Spinal cord (tissue), 10 donors: ENCODE data around the gene PRKCH. TPM values are rescaled to one million over a fixed set of nuclear protein-coding genes. Genes with fewer than 3 reads are reported as not detected.

ENCODE experiments used
- DNase-seq, 6 donors: peaks; one replicate each; pipeline versions ENCODE4 v3.0.0 to v3.0.0-alpha.2; 2013 to 2015; ENCODE audit warnings: low spot score in 6 of 6, low read depth in 4 of 6
- H3K27ac ChIP-seq: one replicate; pipeline ENCODE4 v1.5.1; 2013; ENCODE audit warnings: low read depth, low read length, control low read depth
- H3K27me3 ChIP-seq: one replicate; pipeline ENCODE4 v1.6.1; 2013; ENCODE audit warnings: low read length; ENCODE audit not compliant: control insufficient read depth, insufficient read depth
- H3K36me3 ChIP-seq: one replicate; pipeline ENCODE4 v1.6.1; 2013; ENCODE audit warnings: low read length; ENCODE audit not compliant: control insufficient read depth, insufficient read depth
- H3K4me1 ChIP-seq: one replicate; pipeline ENCODE4 v1.6.1; 2013; ENCODE audit warnings: low read length; ENCODE audit not compliant: control insufficient read depth, insufficient read depth
- H3K4me3 ChIP-seq: one replicate; pipeline ENCODE4 v1.5.1; 2013; ENCODE audit warnings: low read depth, low read length, control low read depth
- H3K9me3 ChIP-seq: one replicate; pipeline ENCODE4 v1.6.1; 2013; ENCODE audit warnings: low read length; ENCODE audit not compliant: control insufficient read depth, insufficient read depth
- WGBS: methylation state at CpG from one replicate; pipeline ENCODE4 v1.1.5; 2013; ENCODE audit warnings: missing lambda C conversion rate; ENCODE audit not compliant: insufficient coverage; 5-methylcytosine and 5-hydroxymethylcytosine counted together
- polyA plus RNA-seq, 2 donors: library from polyadenylated mRNA; unstranded; fragments of 120-200 nt; gene quantifications; one replicate each; pipeline ENCODE4 v1.2.1, GENCODE V29; 2013; ENCODE audit not compliant: insufficient read length in 2 of 2
- total RNA-seq, 2 donors: library from RNA; depleted of rRNA in 1 of 2; stranded (reverse); fragments of 120-200 nt in 1 of 2; fragments of >200 nt in 1 of 2; gene quantifications; one replicate each; pipeline versions ENCODE4 v1.2.3 to v1.2.4, GENCODE V29; 2013 to 2014
- donor health status: healthy.

PRKCH gene
- total and polyA plus RNA-seq, 4 donors: 9.6 to 30.7 (median 15.5) TPM

- no peaks in the 10 kb centered on the region for H3K27me3 ChIP-seq
- H3K27ac ChIP-seq: no peak overlapping the region
- no peak for DNase-seq
- no peaks in the 10 kb centered on the region for H3K4me1 ChIP-seq
- H3K36me3 ChIP-seq: no peaks in the 10 kb centered on the region
- H3K4me3 ChIP-seq: no peak overlapping the region
- WGBS: 83% methylated on average over 1 of the region's 7 CpGs
- H3K9me3 ChIP-seq: no peaks in the 10 kb centered on the region
Observed at GRCh38 chr14:61502459-61503093, 181.2 kb downstream of the PRKCH start.

GRCh38 chr14:61503167-61503801 is 181.9 kb downstream of the PRKCH start:
- Histone ChIP-seq H3K4me3 (no peak overlapping the region), H3K27ac (no peak overlapping the region), H3K4me1 (no peaks in the 10 kb centered on the region), H3K27me3 (no peaks in the 10 kb centered on the region), H3K9me3 (no peaks in the 10 kb centered on the region), H3K36me3 (no peaks in the 10 kb centered on the region)
- WGBS: 56% methylated on average over 6 of the region's 7 CpGs
- DNase-seq: peak in 1 of 6 donors; percentile 57

- no peaks in the 10 kb centered on the region for H3K36me3 ChIP-seq
- no peaks in the 10 kb centered on the region for H3K4me1 ChIP-seq
- no peaks in the 10 kb centered on the region for H3K9me3 ChIP-seq
- DNase-seq: no peak
- H3K4me3 ChIP-seq: no peak overlapping the region
- H3K27me3 ChIP-seq: no peaks in the 10 kb centered on the region
- no peak overlapping the region for H3K27ac ChIP-seq
- 100% methylated on average over 1 of the region's 2 CpGs for WGBS
Observed at GRCh38 chr14:61504901-61505300, 183.5 kb downstream of the PRKCH start.

DNA sequence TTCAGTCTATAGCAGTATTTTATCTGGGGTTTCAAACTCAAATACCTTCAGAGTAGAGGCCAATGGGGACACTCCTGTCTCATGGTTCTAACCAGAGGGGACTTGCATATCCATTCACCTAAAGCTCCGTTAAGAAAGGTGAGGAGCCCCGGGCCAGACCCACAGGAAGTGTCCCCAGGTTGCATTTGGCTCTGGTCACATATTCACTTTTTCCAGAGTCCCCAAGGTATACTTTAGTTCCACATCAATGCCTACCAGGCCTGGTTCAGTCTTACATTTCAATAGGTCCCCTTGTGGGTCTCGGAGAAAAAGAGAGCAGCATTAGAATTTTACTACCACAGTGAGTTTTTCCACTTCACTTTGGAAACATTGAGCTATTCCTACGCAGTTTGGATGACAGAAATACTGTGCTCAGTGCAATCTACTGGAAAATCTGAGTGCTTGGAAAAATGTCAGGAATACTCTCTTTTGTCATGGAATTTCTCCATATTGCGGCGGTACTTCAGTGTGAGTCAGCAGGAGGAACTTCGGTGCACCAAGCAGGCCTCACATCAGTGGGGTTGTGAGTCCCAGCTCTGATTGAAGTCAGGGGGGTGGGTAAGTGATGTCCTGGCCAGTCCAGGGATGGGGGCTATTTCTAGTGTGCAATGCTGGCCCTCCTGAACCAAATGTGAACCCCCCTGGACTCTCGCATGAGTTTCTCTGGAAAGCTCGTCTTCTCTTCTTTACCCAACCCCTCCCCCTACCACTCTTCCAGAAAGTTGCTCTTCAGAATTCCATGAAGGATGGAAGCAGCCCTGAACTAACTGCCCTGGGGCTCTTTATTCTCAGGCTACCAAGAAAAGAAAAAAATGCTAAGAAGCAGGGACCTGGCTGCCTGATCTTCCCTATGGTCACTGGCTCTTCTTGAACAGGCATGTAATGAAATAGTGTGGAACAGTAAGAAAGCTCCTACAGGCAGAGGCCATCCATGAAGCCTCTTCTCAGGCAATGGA is 184.7 kb downstream of the PRKCH start:
- WGBS: 93% methylated on average over 7 of the region's 9 CpGs
- DNase-seq: no peak
- H3K4me1 ChIP-seq: no peaks in the 10 kb centered on the region
- H3K9me3 ChIP-seq: no peaks in the 10 kb centered on the region
- no peaks in the 10 kb centered on the region for H3K27me3 ChIP-seq
- H3K27ac ChIP-seq: no peak overlapping the region
- H3K36me3 ChIP-seq: no peaks in the 10 kb centered on the region
- no peak overlapping the region for H3K4me3 ChIP-seq

DNA sequence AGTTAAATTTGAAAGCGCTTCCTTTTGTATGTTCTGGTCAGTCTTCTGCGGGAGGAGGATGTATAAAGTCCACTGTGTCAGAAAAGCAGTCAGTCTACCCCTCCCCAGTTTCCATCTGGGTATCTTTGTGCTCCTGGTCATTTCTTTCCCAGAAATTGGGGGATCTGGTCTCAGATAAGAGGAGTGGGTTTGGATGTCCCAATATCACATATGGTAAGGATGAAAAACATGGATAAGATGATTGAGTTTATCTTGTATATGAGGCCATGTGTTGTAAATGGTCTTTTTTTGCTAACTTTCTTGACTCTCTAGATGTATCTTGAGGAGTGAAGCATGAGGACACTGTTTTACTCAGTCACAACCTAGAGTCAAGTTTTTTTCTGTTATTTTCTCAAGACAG is 187.1 kb downstream of the PRKCH start:
- H3K4me3 ChIP-seq: no peak overlapping the region
- WGBS: 80% methylated on average over 1 of the region's 2 CpGs
- H3K4me1 ChIP-seq: no peaks in the 10 kb centered on the region
- no peaks in the 10 kb centered on the region for H3K9me3 ChIP-seq
- H3K27ac ChIP-seq: no peak overlapping the region
- H3K27me3 ChIP-seq: no peaks in the 10 kb centered on the region
- DNase-seq: no peak
- H3K36me3 ChIP-seq: no peaks in the 10 kb centered on the region

DNA sequence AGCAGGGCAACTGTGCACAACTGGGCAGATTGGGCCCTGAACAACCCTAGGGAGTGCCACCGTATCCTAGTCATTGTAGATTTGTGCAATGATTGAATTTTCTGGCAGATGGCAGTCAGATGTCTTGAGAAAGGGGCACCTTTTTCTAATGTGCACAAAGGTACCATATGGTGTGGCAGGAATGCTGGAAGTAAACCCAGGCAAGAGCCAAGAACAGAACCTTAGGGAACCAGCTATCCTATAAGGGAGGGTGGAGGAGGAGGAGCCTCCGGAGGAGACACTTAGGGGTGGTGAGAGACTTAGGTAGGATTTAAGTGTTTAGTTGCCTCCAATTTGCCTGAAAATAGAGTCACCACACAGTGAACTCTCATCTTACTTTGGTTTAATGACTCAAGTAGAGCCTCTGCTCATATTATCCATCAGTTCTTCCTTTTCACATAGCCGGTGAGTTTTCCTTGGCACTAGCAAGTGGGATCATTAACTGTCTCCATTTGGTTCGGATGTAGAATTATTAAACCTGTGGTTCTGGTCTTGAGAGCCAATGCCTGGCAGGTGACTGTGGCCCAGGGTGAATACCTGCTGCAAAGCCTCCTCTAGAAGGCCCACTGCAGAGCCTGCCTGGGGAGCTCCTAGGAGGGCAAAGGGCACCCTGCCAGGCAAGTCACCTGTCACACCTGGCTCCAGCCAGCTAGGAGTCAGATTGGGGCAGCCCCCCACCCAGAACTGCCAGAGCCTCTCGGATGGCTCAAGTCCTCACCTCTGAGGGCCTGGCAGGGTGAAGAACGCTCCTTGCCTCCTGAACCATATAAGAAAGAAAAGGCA is 189.6 kb downstream of the PRKCH start:
- Histone ChIP-seq H3K36me3 (no peaks in the 10 kb centered on the region), H3K4me3 (no peak overlapping the region), H3K4me1 (no peaks in the 10 kb centered on the region), H3K27ac (no peak overlapping the region), H3K27me3 (no peaks in the 10 kb centered on the region), H3K9me3 (no peaks in the 10 kb centered on the region)
- WGBS: 86% methylated on average over 5 of the region's 6 CpGs
- no peak for DNase-seq

- H3K27me3 ChIP-seq: no peaks in the 10 kb centered on the region
- no peaks in the 10 kb centered on the region for H3K9me3 ChIP-seq
- DNase-seq: no peak
- WGBS: no CpG with 5 or more reads among the region's 6 CpGs
- H3K4me1 ChIP-seq: no peaks in the 10 kb centered on the region
- no peak overlapping the region for H3K4me3 ChIP-seq
- no peak overlapping the region for H3K27ac ChIP-seq
- no peaks in the 10 kb centered on the region for H3K36me3 ChIP-seq
Observed at GRCh38 chr14:61511558-61511948, 190.2 kb downstream of the PRKCH start.

GRCh38 chr14:61512026-61512834 is 190.9 kb downstream of the PRKCH start:
- no peak for DNase-seq
- Histone ChIP-seq H3K4me3 (no peak overlapping the region), H3K27me3 (no peaks in the 10 kb centered on the region), H3K9me3 (no peaks in the 10 kb centered on the region), H3K36me3 (no peaks in the 10 kb centered on the region), H3K27ac (no peak overlapping the region), H3K4me1 (no peaks in the 10 kb centered on the region)
- 100% methylated on average over 1 of the region's 2 CpGs for WGBS
